ENCODE data around the gene ETV3.

Gene ETV3

DNA sequence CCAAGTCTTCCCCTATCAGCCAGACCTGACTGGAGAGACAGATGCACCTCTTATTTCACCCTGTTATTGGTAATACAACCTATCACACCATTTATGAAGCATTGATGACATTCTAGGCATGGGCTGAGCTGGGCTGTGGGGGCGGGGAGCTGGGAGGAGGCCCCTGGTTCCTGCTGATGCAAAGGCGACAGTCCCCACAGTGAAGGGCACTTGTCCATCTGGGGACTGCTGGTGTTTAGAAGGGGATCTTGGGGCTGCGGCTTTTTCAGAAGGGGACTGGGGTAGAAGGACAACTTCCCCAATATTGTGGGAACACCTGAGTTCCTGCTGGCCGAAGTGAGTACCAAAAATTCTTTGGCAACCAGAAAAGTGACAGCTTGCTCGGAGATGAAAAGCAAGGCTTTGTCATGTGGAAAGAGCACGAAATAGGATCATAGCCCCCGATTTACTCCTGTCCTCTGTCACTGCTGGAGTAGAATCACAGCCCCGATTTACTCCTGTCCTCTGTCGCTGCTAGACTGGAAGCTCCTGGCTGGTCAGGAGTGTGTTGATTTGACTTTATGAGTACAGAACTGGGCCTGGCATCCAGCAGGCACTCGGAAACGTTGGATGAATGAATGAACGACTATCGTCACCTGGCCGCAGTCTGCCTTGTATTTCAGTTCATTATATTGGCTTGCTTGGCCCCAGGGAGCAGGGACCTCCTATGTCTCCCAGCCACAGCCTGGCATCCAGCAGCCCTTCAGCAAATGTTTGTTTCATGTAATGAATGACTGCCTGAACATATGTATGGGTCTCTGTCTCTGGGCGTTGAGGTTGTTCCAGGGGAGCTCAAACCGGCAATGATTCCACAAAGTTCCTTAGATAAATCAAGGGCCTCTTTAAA is 22.1 kb downstream of the ETV3 start:
- Histone ChIP-seq H3K27me3 (ENCODE audit: low read length) (no peaks in the 10 kb centered on the region), H3K79me2 (ENCODE audit: insufficient read depth, low read length) (no peaks in the 10 kb centered on the region), H2AFZ (ENCODE audit: low read depth, low read length, severe bottlenecking) (no peak overlapping the region), H3K9me3 (ENCODE audit: insufficient read depth, low read length) (no peaks in the 10 kb centered on the region), H3K4me2 (ENCODE audit: low read depth, low read length, poor library complexity, severe bottlenecking) (no peak overlapping the region), H3K36me3 (ENCODE audit: low read length) (no peaks in the 10 kb centered on the region), H3K9me2 (replicated peaks; ENCODE audit: insufficient read depth, low read length) (no peaks in the 10 kb centered on the region), H3F3A (ENCODE audit: insufficient read depth) (no peaks in the 10 kb centered on the region), H3K9ac (ENCODE audit: low read length) (no peak overlapping the region), H3K27ac (ENCODE audit: low read depth, low read length) (no peak overlapping the region), H4K20me1 (ENCODE audit: low read depth, low read length) (no peaks in the 10 kb centered on the region), H3K4me3 (ENCODE audit: insufficient read depth, low read length, poor library complexity, severe bottlenecking) (no peak overlapping the region)
- TF ChIP-seq CTCF (IDR thresholded peaks at IDR 0.05; ENCODE audit: insufficient read depth, low read length, poor library complexity, severe bottlenecking) (no peak), EZH2phosphoT487 (conservative IDR thresholded peaks at IDR 0.05; ENCODE audit: low read length) (no peak)

DNA sequence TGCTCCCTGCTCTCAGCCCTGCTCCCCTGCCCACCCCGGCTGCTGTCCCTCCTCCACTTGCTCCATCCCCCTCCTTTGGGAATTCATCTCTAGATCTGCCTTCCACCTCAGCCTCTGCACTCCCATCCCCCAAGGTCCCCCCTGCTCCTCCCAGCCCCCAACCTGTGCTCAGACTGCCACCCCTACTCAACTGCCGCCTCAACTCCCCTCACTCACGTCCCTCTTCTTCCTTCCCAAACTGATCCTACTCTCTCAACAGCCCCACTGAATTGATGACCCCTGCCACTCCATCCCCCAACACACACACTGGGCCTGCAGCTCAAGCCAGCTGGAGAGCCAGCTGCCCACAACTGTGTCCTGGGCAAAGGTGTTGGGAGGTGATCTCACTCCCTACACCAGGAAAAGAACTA is 22.8 kb downstream of the ETV3 start:
- no peaks in the 10 kb centered on the region for H3K36me3 ChIP-seq (ENCODE audit: low read length)
- H3F3A ChIP-seq (ENCODE audit: insufficient read depth): no peaks in the 10 kb centered on the region
- no peak overlapping the region for H3K4me2 ChIP-seq (ENCODE audit: low read depth, low read length, poor library complexity, severe bottlenecking)
- no peak overlapping the region for H2AFZ ChIP-seq (ENCODE audit: low read depth, low read length, severe bottlenecking)
- H3K9me3 ChIP-seq (ENCODE audit: insufficient read depth, low read length): no peaks in the 10 kb centered on the region
- H3K9me2 ChIP-seq (replicated peaks; ENCODE audit: insufficient read depth, low read length): no peaks in the 10 kb centered on the region
- no peaks in the 10 kb centered on the region for H3K79me2 ChIP-seq (ENCODE audit: insufficient read depth, low read length)
- H3K27ac ChIP-seq (ENCODE audit: low read depth, low read length): no peak overlapping the region
- TF ChIP-seq EZH2phosphoT487 (conservative IDR thresholded peaks at IDR 0.05; ENCODE audit: low read length): no peak
- no peak for TF ChIP-seq CTCF (IDR thresholded peaks at IDR 0.05; ENCODE audit: insufficient read depth, low read length, poor library complexity, severe bottlenecking)
- no peak overlapping the region for H3K4me3 ChIP-seq (ENCODE audit: insufficient read depth, low read length, poor library complexity, severe bottlenecking)
- H4K20me1 ChIP-seq (ENCODE audit: low read depth, low read length): no peaks in the 10 kb centered on the region
- H3K9ac ChIP-seq (ENCODE audit: low read length): no peak overlapping the region
- H3K27me3 ChIP-seq (ENCODE audit: low read length): no peaks in the 10 kb centered on the region

DNA sequence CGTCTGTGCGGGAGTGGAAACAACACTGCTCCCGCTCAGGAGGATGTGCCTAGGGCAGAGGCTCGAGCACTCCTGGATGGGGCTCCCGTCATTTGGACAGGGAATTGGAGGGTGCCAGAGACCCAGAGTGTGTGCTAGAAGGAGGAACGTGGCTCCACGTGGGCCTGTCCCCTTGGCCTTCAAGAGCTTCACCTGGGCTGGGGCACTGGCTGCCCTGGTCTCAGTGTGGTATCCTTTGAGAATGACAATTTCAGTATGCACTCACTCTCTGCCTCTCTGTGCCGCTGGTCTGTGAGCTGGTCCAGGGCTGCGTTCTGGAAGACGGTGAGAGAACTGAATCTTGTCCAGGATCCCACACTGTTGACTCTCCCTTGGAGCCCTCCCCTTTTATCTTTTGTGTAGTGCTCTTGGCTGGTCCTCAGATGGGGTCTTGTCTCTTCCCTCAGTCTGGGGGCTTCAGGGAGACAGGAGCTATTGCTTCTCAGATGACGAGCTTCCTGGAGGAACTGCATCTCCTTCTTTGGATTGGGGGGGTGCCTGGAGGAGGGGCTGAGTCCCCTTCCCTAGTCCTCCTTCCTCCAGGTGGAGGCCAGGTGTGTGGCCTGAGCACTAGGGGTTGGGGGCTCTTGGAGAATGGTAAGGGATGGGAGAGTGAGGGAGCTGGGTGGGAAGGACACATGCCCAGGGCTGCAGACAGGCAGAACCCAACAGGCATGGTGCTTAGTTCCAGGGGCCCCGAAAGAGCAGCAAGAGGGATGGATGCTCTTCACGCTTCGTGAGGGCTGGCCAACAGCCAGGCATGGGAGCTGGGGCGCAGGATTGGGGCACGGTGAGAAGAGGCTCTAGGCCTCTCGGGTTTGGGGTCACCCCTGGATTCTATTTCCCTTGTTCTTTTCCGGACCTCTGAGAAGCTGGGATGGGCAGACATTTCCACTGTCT is 23.7 kb downstream of the ETV3 start:
- no peaks in the 10 kb centered on the region for H3K9me2 ChIP-seq (replicated peaks; ENCODE audit: insufficient read depth, low read length)
- H3K27ac ChIP-seq (ENCODE audit: low read depth, low read length): no peak overlapping the region
- H3K9ac ChIP-seq (ENCODE audit: low read length): no peak overlapping the region
- H3K27me3 ChIP-seq (ENCODE audit: low read length): no peaks in the 10 kb centered on the region
- H3F3A ChIP-seq (ENCODE audit: insufficient read depth): no peaks in the 10 kb centered on the region
- no peaks in the 10 kb centered on the region for H3K9me3 ChIP-seq (ENCODE audit: insufficient read depth, low read length)
- no peak overlapping the region for H3K4me2 ChIP-seq (ENCODE audit: low read depth, low read length, poor library complexity, severe bottlenecking)
- TF ChIP-seq CTCF (IDR thresholded peaks at IDR 0.05; ENCODE audit: insufficient read depth, low read length, poor library complexity, severe bottlenecking) (no peak), EZH2phosphoT487 (conservative IDR thresholded peaks at IDR 0.05; ENCODE audit: low read length) (no peak)
- H2AFZ ChIP-seq (ENCODE audit: low read depth, low read length, severe bottlenecking): no peak overlapping the region
- no peaks in the 10 kb centered on the region for H4K20me1 ChIP-seq (ENCODE audit: low read depth, low read length)
- no peaks in the 10 kb centered on the region for H3K36me3 ChIP-seq (ENCODE audit: low read length)
- H3K79me2 ChIP-seq (ENCODE audit: insufficient read depth, low read length): no peaks in the 10 kb centered on the region
- no peak overlapping the region for H3K4me3 ChIP-seq (ENCODE audit: insufficient read depth, low read length, poor library complexity, severe bottlenecking)
